ENCODE results near the gene DYNC1I2.

Gene DYNC1I2

GRCh38 chr2:171687287-171688128 lies at the start of gene DYNC1I2:
Gene DYNC1I2, plus strand, starts transcription at chr2:171687469. Its CDS starts 2,687 bp downstream, at chr2:171690156.
- DNase-seq: peak; percentile 96

GRCh38 chr2:171651667-171652415 lies 35.4 kb upstream of the DYNC1I2 start:
- no peak for DNase-seq

GRCh38 chr2:171652416-171652785 lies 34.9 kb upstream of the DYNC1I2 start:
- no peak for DNase-seq

- no peak for DNase-seq
Measured at GRCh38 chr2:171655586-171655985, 31.7 kb upstream of the DYNC1I2 start.

GRCh38 chr2:171667041-171667440 lies 20.2 kb upstream of the DYNC1I2 start:
- no peak for DNase-seq

GRCh38 chr2:171668183-171668582 lies 19.1 kb upstream of the DYNC1I2 start:
- no peak for DNase-seq

GRCh38 chr2:171669121-171669520 lies 18.1 kb upstream of the DYNC1I2 start:
- no peak for DNase-seq

GRCh38 chr2:171670655-171671054 lies 16.6 kb upstream of the DYNC1I2 start:
- DNase-seq: no peak

- DNase-seq: no peak
Measured at GRCh38 chr2:171671867-171672266, 15.4 kb upstream of the DYNC1I2 start.

GRCh38 chr2:171673905-171674304 lies 13.4 kb upstream of the DYNC1I2 start:
- DNase-seq: no peak

- no peak for DNase-seq
Measured at GRCh38 chr2:171675810-171676345, 11.4 kb upstream of the DYNC1I2 start.

- DNase-seq: no peak
Measured at GRCh38 chr2:171678619-171679018, 8.7 kb upstream of the DYNC1I2 start.

- DNase-seq: no peak
Measured at GRCh38 chr2:171688129-171688465, 828 bp downstream of the DYNC1I2 start.

GRCh38 chr2:171692331-171692730 lies 5.1 kb downstream of the DYNC1I2 start:
- DNase-seq: no peak

- no peak for DNase-seq
Measured at GRCh38 chr2:171702781-171703556, 15.7 kb downstream of the DYNC1I2 start.

GRCh38 chr2:171703574-171704347 lies 16.5 kb downstream of the DYNC1I2 start:
- no peak for DNase-seq

GRCh38 chr2:171706152-171706803 lies 19.0 kb downstream of the DYNC1I2 start:
- DNase-seq: no peak

GRCh38 chr2:171707752-171708151 lies 20.5 kb downstream of the DYNC1I2 start:
- DNase-seq: no peak

- DNase-seq: no peak
Measured at GRCh38 chr2:171709011-171709685, 21.9 kb downstream of the DYNC1I2 start.

- DNase-seq: no peak
Measured at GRCh38 chr2:171711351-171711750, 24.1 kb downstream of the DYNC1I2 start.

- DNase-seq: no peak
Measured at GRCh38 chr2:171712051-171712450, 24.8 kb downstream of the DYNC1I2 start.
